Activated CD4-positive, CD25-positive, alpha-beta regulatory T cell treated with anti-CD3 and anti-CD28 coated beads, Interleukin-2, amount 50 U/mL, for 72 hours (primary cell): ENCODE data around the gene FAF1.

ENCODE experiments used
- DNase-seq: peaks from one replicate; pipeline ENCODE4 v3.0.0; 2021

FAF1 gene

DNA sequence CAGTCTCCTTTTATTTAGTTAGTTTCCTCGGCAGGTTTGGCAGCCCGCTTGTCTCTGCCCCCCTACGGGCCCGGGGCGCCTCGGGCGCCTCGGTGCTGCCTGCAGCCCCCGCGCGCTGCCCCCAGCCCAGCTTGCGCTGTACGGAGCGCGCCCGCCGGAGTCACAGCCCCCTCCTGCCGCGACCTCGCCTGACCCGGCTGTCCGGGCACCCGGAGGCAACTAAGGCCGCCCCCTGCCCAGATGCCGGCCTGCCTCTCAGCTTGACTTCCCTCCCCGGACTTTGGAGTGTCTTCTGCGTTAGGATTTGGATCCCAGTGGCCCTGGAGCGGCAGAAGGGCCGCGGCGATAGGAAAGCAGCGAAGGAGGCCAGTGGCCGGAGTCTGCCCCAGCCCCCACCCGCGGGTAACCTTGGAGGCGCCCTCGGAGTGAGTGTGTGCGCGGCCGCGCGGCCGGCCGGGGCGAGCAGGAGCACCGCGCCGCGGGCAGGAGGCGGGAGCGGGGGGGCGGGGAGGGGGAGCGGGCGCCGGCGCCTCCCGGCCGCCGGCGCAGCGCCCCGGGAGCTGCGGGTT is 17.6 kb upstream of the FAF1 start:
- peak; percentile 47 for DNase-seq

DNA sequence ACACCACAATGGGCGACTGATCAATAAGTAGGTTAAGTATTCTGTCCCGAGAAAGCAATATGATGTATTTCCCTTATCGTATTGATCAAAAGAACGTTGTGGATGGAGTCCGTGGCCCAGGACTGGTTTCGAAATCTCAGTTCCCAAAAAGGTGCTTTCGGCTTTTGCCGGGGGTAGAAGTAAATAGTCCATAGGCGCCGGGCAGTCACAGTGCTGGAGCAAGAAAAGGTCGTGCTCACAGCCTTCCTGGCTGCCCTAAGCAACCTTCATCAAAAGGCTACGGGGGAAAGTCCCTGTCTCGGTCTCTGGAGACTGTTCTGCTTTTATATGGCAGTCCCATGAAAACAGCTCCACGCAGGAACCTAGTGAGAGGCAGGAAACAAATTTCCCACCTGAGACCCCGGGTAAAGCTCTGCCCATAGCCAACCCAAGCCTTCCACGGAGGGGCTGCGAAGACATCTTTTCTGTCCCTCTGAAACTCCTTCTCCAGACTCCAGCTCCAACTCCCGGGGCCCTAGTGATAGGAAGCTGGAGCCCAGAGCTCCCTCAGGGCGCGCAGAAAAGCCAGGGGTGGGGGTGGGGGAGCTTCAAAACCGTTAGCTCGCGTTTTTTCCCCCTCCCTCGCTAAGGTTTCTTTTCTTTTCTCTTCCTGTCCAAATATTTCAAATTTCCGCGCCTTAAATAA is 17.0 kb upstream of the FAF1 start:
- peak; percentile 35 for DNase-seq

DNA sequence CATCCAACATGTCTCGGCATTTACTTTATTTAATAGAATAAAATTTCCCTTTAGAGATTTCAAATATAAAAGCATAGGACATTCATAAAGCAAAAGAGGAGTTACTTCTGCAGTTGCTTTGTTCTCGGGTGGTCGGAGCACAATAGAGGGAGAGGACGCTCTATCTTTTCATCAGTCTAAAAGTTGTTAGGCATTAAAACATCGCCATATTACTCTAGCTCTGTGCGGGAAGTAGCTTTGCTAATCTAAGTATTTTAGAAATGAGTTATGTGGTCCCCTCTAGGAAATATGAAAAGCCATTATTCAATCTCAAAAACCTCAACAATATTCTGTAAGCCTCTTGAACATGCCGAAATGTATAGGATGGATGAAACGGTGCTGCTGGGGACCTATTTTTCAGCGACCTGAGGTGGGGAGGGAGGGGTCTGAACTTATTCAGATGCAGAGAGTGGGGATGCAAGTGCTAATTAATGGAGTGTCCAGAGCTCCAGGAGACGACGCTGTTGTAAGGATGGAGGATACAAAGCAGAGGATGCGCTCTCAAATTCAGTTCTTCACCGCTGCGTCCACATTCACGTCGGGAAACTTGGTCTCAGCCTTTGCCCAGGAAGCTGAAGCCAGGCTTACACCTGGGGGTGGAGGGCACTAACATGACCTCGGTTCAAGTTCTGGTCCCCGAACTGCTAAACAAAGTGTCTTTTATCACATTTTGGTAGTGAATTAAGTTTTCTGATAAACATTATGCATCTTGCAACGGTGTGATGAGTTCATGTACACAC is 16.2 kb upstream of the FAF1 start:
- no peak for DNase-seq

DNA sequence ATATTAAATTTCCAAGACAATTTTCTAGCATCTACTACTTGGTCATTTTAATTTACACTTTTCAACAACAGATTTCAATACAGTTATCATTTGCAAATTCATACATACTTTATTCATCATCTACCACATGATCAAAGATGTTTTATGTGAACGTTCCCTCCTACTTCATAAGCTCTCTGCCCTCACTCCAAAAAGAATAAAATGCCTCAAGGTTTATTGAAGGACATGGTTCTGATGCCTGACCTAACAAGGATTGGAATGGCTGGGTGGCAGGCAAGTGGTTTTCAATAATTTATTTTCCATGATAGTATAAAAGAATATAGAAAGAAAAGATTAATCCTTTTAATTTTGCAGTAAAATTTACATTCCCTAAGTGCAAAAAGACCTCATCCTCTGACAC is 15.4 kb upstream of the FAF1 start:
- no peak for DNase-seq

DNA sequence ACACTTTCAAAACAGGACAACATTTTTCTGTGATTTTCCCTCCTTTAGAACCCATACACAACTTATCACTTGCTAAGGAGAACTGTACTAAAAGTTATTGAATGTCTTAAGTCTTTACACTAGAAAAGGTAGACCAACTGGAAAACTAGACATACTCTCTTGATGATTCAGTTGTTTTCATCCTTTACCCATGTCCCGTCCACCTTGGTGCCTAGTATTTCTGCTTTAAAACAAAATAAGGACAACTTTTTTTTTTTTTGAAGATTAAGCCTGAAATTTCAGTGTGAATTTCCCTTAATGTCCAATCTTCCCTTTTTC is 14.5 kb upstream of the FAF1 start:
- no peak for DNase-seq

DNA sequence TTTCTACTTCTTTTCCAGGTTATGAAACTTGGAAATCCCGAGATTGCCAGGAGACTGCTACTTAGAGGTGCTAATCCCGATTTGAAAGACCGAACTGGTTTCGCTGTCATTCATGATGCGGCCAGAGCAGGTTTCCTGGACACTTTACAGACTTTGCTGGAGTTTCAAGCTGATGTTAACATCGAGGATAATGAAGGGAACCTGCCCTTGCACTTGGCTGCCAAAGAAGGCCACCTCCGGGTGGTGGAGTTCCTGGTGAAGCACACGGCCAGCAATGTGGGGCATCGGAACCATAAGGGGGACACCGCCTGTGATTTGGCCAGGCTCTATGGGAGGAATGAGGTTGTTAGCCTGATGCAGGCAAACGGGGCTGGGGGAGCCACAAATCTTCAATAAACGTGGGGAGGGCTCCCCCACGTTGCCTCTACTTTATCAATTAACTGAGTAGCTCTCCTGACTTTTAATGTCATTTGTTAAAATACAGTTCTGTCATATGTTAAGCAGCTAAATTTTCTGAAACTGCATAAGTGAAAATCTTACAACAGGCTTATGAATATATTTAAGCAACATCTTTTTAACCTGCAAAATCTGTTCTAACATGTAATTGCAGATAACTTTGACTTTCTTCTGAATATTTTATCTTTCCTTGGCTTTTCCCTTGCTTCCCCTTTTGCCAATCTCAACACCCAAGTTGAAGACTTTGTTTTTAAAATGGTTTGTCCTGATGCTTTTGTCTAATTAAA is 14.0 kb upstream of the FAF1 start:
- DNase-seq: no peak

DNA sequence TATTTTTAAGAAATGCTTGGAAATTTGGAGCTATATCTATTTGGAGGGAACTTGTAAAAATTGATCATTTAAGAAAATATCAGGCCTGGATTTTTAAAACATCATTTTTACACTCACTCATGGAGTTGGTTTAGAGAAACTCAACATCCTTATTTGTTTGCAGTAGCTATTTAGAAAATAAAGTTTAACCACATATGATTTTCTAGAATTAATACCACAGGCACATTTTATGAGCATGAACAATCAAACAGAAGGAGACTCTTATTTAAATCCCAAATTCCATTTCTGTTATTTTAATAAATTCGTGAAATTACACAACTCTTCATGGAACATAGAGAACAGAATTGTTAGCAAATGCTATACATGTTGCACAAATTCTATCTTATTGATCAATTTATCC is 13.2 kb upstream of the FAF1 start:
- no peak for DNase-seq

DNA sequence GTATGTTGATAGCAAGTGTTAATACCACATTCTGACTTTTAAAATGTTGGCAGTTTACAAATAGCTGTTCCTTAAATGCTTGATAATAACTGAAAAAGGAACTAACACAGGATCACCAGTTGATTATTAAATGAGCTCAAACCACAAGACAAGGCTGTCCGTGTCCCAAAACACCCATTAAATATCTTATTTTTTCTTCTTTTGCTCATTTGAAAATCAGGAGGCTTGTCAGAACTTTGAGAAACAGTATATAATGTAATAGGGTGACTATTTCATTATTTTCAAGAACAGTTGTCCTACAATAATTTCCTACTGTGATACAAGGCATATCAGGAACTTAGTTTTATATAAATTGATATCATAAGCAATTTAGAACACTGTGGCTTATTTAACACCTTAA is 12.7 kb upstream of the FAF1 start:
- DNase-seq: no peak

DNA sequence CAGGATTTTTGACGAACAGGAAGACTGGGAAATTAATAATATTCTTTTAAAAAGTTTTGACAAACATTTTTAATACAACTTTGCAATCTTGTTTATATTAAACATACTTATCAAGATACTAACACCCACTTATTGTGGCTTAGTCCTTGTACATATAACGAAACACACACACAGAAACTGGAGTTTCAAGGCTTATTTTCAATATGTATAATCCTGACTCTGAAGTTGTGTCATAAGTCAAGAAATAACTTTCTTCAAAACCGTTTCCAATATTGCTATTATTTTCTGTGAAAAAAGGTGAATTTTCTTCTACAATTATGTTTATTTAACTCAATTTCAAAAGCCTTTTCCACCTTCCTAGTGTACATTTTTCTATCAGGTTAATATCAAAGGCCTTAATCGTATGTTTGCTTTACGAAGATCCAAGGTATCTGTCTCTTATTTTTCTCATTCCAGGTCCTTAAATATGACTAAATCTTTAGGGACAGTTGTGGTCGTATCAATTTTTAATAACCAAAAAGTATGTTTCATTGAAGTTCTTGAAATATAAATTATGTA is 11.8 kb upstream of the FAF1 start:
- DNase-seq: no peak

DNA sequence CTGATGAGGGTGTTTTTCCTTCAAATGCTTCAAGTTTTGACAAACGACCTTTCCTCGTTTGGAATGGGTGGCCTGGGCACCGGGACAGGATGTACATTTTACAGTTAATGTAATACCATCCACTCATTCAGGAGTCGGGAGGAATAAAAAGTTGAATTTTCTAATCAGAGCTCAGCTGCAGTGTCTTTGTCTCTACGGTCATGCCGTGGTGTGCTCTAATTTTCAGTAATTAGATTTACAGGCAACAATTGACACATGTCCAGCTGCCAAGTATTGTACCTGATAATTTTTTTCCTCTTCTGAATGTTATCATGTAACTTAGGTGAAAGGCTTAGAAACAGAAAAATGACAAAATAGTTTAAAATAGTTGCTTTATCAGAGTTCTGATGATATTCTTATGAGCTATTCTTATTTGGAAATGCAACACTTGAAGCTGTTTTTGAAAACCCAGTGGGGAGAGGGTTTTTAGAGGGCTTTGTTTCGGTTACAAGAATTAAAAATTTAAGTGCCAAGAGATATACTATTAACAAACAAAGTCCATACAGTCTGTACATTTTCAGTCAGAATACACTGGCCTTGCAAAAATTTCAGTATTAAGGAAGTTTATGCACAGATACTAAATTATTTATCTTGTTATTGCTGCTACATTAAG is 11.0 kb upstream of the FAF1 start:
- DNase-seq: no peak

DNA sequence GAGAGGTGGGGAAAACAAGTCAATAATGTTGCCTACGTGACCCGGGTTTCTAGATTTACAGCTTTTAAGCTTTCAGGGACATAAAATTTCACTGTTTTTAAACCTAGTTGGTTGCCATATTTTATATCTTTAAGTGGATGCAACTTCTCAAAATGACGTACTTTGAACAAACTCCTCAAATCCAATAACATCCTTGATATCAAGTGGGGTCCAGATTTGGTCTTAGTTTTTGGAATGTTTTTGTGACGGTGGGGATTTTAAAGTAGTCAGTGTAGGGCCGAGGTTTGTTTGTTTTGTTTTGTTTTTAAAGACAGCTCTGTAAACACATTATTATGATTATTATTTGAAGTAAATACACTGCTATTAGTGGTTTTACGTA is 10.4 kb upstream of the FAF1 start:
- DNase-seq: no peak

DNA sequence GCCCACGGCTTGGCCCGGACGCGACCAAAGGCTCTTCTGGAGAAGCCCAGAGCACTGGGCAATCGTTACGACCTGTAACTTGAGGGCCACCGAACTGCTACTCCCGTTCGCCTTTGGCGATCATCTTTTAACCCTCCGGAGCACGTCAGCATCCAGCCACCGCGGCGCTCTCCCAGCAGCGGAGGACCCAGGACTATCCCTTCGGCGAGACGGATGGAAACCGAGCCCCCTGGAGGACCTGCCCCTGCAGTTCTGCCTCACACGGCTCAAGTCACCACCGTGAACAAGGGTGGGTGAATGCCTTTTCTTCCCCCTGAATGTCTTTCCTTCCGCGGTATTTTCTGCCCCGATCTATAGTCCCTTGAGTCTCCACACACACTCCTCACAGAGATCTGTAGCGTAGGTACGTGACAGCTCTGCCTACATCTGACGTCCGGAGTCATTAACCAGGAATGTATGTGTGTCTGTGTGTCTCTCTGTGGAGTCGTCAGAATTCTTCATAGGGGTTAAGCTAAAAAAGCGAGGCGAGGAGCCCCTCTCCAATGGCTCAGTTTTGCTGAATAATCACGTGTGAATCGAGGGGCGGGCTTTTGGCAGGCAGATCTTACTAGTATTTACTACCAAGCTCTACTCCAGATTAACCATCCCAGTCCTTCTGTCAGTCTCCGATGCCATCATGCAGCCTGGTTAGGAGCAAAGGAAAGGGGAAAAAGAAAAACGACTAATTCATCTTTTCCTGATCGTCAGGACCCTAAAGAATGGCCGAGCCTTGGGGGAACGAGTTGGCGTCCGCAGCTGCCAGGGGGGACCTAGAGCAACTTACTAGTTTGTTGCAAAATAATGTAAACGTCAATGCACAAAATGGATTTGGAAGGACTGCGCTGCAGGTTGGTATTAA is 9.8 kb upstream of the FAF1 start, which contains the start of gene CDKN2C:
CDKN2C (plus strand) TSS at position 635 of the 898 bp plus-strand sequence; CDS start at position 759, 124 bp downstream.
- DNase-seq: peak; percentile 50

DNA sequence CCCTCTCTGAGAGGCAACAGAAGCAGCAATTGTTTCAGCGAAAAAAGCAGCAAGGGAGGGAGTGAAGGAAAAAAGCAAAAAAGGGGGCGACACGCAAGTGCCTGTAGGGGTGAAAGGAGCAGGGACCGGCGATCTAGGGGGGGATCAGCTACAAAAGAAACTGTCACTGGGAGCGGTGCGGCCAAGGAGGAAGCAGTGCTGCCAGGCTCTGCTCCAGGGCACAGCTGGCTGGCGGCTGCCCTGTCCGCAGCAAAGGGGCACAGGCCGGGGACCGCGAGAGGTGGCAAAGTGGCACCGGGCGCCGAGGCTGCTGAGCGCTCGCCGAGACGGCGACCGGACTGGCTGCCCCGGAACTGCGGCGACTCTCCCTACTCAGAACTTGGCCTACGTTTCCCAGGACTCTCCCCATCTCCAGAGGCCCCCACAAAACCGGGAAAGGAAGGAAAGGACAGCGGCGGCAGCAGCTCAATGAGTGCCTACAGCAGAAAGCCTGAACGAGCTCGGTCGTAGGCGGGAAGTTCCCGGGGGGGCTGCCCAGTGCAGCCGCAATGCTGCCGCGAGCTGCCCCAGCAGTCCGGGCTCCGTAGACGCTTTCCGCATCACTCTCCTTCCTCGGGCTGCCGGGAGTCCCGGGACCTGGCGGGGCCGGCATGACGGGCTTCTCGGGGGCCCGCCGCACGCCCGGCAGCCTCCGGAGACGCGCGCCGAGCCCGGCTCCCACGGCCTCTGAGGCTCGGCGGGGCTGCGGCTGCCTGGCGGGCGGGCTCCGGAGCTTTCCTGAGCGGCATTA is 8.9 kb upstream of the FAF1 start:
- peak; percentile 56 for DNase-seq

DNA sequence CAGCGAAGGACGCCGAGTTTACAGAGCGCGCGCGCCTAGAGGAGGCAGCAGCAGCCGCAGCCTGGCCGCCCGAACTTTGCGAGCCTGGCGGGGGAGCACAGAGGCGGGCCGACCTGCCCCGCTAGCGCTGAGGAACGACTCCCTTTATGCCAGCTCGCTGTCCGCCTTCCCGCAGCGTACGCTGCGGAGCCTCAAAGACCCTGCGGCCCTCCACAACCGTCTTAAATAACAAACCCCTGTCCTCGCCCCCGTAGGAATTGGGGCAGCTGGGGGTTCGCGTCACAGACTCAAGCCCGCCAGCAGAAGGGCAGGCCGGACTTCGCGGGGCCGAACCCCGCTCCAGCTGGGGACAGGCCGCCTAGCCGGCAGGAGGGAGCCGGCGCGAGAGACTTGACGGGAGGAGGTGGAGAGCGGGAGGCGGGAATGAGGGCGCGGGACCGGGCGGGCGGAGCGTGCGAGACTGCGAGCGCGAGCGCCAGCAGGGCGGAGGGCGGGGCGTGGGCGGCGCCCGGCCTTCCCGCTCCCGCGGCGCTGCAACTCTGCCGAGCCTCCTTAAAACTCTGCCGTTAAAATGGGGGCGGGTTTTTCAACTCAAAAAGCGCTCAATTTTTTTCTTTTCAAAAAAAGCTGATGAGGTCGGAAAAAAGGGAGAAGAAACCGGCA is 8.2 kb upstream of the FAF1 start:
- peak; percentile 81 for DNase-seq

DNA sequence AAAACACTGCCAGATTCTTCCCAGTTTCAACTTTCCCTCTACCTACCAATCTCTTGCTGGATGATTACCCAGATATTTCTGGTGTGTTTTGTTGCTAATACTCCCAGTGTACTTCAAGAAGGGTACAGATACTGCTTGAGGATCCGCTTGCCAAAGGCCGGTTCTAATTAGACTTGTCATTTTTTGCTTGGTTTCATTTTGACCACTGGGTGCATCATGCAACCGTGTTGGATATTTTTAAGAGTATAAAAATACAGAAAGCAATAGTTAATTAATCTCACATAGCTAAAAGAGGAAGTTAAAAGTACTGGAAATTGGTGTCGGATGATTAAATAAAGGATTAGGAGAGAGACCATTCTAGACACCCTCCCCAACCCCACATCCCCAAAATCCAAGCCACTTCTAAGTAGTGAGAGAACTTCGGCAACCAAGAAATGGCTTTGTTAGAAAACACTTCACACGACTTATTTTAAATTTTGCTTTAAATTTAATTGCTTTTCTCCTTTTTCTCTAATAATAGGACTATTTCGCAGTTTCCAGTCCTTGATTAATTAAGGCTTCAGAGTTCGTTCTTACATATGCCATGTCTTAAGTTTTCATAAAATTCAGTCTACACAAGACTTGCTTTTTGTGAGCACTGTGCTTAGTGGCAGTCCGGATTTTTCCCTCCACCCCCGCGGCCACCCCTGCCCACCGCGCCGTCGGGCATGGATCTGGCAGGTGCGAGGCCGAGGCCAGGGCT is 7.5 kb upstream of the FAF1 start:
- no peak for DNase-seq

DNA sequence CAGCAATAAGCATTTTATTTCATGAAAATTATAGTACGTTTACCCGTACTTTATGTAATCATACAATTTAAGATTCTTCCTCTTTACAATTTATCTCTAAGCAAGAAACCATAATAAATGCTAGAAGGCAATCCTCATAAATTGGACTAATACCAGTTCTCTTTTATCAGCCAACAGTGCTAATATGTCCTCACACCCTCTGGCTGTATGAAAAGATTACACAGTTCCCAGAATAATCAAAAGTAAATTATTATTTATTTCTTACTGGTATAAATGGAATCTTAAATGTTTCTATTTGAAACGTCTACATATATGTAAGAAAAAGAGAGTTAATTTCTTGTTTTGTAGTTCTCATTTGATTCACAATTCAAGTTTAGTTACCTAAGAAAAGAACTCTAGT is 6.9 kb upstream of the FAF1 start:
- DNase-seq: no peak

DNA sequence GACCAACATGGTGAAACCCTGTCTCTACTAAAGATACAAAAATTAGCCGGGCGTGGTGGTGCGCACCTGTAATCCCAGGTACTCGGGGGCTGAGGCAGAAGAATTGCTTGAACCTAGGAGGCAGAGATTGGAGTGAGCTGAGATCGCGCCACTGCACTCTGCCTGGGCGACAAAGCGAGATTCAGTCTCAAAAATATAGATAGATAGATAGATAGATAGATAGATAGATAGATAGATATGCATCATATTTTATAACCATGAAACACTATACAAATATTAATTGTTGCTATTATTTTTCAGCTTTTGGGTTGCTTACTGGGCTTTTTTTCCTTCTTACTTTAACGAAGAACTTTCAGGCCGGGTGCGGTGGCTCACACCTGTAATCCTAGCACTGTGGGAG is 4.8 kb upstream of the FAF1 start:
- DNase-seq: no peak

DNA sequence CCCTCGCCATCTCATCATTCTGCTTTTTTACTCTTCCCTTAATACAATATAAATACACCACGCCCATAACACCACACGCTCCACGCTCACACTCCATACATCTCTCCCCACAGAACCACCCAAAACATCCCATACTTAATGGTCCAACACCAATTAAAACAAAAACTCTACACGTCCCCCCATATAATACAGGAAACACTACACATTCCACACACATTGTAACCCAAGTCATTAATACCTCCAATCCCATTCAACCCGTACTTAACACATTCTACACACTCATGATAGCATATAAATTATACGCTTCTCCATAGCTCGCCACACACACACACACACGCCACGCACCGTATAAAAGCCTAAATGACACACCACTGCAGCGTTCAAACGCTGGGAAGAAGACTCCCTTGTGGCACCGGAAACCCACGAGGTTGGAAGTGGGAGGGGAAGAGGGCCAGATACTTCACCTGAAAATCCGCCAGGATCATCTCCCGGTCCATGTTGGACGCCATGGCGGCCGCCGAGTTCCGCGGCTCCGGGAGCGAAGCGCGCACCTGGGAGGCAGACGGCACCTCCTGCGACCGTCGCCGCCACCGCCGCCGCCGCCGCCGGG is 659 bp downstream of the FAF1 start:
- DNase-seq: no peak

DNA sequence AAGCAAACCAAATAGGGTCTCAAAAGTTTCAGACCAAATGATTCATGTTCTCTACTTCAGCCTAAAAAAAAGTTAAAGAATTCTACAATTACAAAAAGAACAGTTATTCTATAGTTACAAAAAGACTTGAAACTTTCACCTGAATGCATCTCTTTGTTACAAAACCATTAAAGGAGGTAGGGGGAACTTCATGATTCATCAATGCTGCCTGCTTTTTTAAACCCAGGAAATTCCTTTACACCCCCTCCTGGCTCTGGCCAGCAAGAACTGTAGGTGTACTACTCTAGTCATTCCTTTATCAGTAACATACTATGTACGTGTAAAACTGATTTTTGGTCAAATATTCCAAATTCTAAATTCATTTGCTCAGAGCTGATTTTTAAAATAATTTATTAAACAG is 5.0 kb downstream of the FAF1 start:
- no peak for DNase-seq
